Measurements from ENCODE around the gene UBE2QL1. TPM values are rescaled to one million over a fixed set of nuclear protein-coding genes. Genes with fewer than 3 reads are reported as not detected.

UBE2QL1 gene
- total RNA-seq, 1 experiment from 2014 or later: 0.50 TPM

GRCh38 chr5:6461793-6462650, 13.4 kb downstream of the UBE2QL1 start:
- H3K36me3 Mint-ChIP-seq: no peaks in the 10 kb centered on the region
- no peak overlapping the region for H3K4me3 Mint-ChIP-seq
- H3K9me3 Mint-ChIP-seq: no peaks in the 10 kb centered on the region
- H3K27me3 Mint-ChIP-seq (ENCODE audit: low read depth): peaks cover 34% of the 10 kb centered on the region
- H3K27ac Mint-ChIP-seq: no peak overlapping the region
- TF ChIP-seq ZBTB21 (CRISPR knock-in tag; IDR thresholded peaks at IDR 0.05; ENCODE audit: borderline replicate concordance) (no peak), ZNF512 (CRISPR knock-in tag; IDR thresholded peaks at IDR 0.05; ENCODE audit: borderline replicate concordance) (no peak)
- ChIA-PET POLR2A (no interaction called here), CTCF (no interaction called here)
- no peak for DNase-seq (ENCODE audit: low spot score)
- peaks cover 9% of the 10 kb centered on the region for H3K4me1 Mint-ChIP-seq
- no peak for ATAC-seq

GRCh38 chr5:6462671-6463070, 14.0 kb downstream of the UBE2QL1 start:
- Mint-ChIP-seq H3K36me3 (no peaks in the 10 kb centered on the region), H3K27ac (no peak overlapping the region), H3K9me3 (no peaks in the 10 kb centered on the region), H3K4me3 (no peak overlapping the region), H3K27me3 (ENCODE audit: low read depth) (peaks cover 28% of the 10 kb centered on the region), H3K4me1 (peaks cover 14% of the 10 kb centered on the region)
- POLR2A ChIA-PET: no interaction called here
- TF ChIP-seq RORB (CRISPR knock-in tag; IDR thresholded peaks at IDR 0.05) (no peak), SOX15 (CRISPR knock-in tag; IDR thresholded peaks at IDR 0.05) (no peak), TEAD4 (CRISPR knock-in tag; IDR thresholded peaks at IDR 0.05) (no peak), SMAD4 (CRISPR knock-in tag; IDR thresholded peaks at IDR 0.05) (no peak), ZNF121 (CRISPR knock-in tag; IDR thresholded peaks at IDR 0.05) (no peak), NR1H2 (CRISPR knock-in tag; IDR thresholded peaks at IDR 0.05) (no peak), MXD4 (CRISPR knock-in tag; IDR thresholded peaks at IDR 0.05; ENCODE audit: borderline replicate concordance) (no peak), NFYB (CRISPR knock-in tag; conservative IDR thresholded peaks at IDR 0.05; ENCODE audit: low read depth) (no peak), PRRX2 (CRISPR knock-in tag; IDR thresholded peaks at IDR 0.05) (no peak), NFE2L1 (CRISPR knock-in tag; IDR thresholded peaks at IDR 0.05) (no peak), ELF4 (CRISPR knock-in tag; IDR thresholded peaks at IDR 0.05; ENCODE audit: low read depth) (no peak), HMGA2 (CRISPR knock-in tag; IDR thresholded peaks at IDR 0.05) (no peak), KAT7 (CRISPR knock-in tag; IDR thresholded peaks at IDR 0.05; ENCODE audit: borderline replicate concordance) (no peak), TP53 (CRISPR knock-in tag; IDR thresholded peaks at IDR 0.05) (no peak), MYBL2 (CRISPR knock-in tag; IDR thresholded peaks at IDR 0.05) (no peak)
- CTCF ChIA-PET: no interaction called here
- DNase-seq (ENCODE audit: low spot score): no peak
- no peak for ATAC-seq

GRCh38 chr5:6464441-6464840, 15.8 kb downstream of the UBE2QL1 start:
- H3K4me1 Mint-ChIP-seq: peaks cover 26% of the 10 kb centered on the region
- no peak overlapping the region for H3K27ac Mint-ChIP-seq
- no peaks in the 10 kb centered on the region for H3K9me3 Mint-ChIP-seq
- no peaks in the 10 kb centered on the region for H3K36me3 Mint-ChIP-seq
- no peak for TF ChIP-seq ZNF396 (CRISPR knock-in tag; IDR thresholded peaks at IDR 0.05; ENCODE audit: borderline replicate concordance)
- DNase-seq (ENCODE audit: low spot score) (no peak), ATAC-seq (no peak)
- peaks cover 18% of the 10 kb centered on the region for H3K27me3 Mint-ChIP-seq (ENCODE audit: low read depth)
- CTCF ChIA-PET: interaction anchor here (0.7 kb wide), 1 partner anchor 261 kb away, joined by 3 read pairs; no protein-coding TSS in a partner anchor
- no peak overlapping the region for H3K4me3 Mint-ChIP-seq
- POLR2A ChIA-PET: no interaction called here

- POLR2A ChIA-PET: no interaction called here
- no peaks in the 10 kb centered on the region for H3K36me3 Mint-ChIP-seq
- no peak overlapping the region for H3K4me3 Mint-ChIP-seq
- CTCF ChIA-PET: interaction anchor here (1.0 kb wide), 1 partner anchor 31 kb away, joined by 3 read pairs; no protein-coding TSS in a partner anchor
- ATAC-seq (no peak), DNase-seq (ENCODE audit: low spot score) (no peak)
- H3K27me3 Mint-ChIP-seq (ENCODE audit: low read depth): peaks cover 15% of the 10 kb centered on the region
- peaks cover 5% of the 10 kb centered on the region for H3K9me3 Mint-ChIP-seq
- no peak overlapping the region for H3K27ac Mint-ChIP-seq
- peaks cover 26% of the 10 kb centered on the region for H3K4me1 Mint-ChIP-seq
- TF ChIP-seq ELF4 (CRISPR knock-in tag; IDR thresholded peaks at IDR 0.05; ENCODE audit: low read depth) (no peak), ZNF512 (CRISPR knock-in tag; IDR thresholded peaks at IDR 0.05; ENCODE audit: borderline replicate concordance) (no peak), RORB (CRISPR knock-in tag; IDR thresholded peaks at IDR 0.05) (no peak), TEAD1 (CRISPR knock-in tag; IDR thresholded peaks at IDR 0.05) (no peak), NFYB (CRISPR knock-in tag; conservative IDR thresholded peaks at IDR 0.05; ENCODE audit: low read depth) (no peak), ATF1 (CRISPR knock-in tag; IDR thresholded peaks at IDR 0.05) (no peak)
These were observed 17.5 kb downstream of the UBE2QL1 start for GRCh38 chr5:6465831-6466790.

Measured in WTC11 (cell line).